ENCODE results near the gene SOCS3.
A peak's percentile ranks its signal among the peaks of the same experiment; 100 is the strongest.

SOCS3 gene

DNA sequence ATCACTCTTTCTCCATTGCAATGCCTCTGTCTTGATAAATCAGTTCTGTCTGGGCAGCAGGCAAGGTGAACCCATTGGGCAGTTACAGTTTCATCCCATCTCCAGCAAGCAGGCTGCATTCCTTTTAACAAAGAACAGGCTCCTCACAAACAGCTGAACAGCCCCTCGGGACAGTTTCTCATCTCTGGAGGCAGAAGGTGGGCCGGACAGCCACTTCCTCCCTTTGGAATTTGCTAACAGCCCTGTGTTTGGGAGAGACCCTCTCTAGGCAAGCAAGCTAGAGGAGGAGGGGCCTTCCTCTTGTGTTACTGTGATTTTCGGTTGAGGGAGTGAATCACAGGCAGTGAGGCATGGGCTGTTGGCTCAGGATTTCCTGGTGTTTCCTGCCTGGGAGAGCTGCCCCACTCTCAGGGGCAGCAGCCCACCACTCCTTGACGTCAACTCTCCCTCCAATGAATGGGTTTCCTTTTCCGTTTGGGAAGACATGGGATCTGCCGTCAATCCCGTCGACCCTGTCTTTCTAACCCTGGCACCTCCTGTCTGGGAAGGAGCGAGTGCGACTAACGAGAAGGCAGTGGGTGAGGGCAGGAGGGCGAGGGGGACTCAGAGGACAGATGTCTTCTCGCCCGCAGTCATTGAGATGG, 14.9 kb upstream of the SOCS3 start:
- Histone ChIP-seq H3K27me3 (ENCODE audit: insufficient read depth, low read length) (no peaks in the 10 kb centered on the region), H3K9ac (ENCODE audit: low read depth, low read length) (peak overlapping the region; percentile 83), H3K9me3 (ENCODE audit: insufficient read depth, low read depth, low read length) (no peaks in the 10 kb centered on the region), H3K4me1 (ENCODE audit: insufficient read depth, low read length) (peaks cover 41% of the 10 kb centered on the region), H3K4me3 (ENCODE audit: low read length) (peak overlapping the region; percentile 42; the same call in 1 of the 2 replicates), H3K27ac (ENCODE audit: low read length) (peak overlapping the region; percentile 98), H3K36me3 (ENCODE audit: insufficient read depth, low read depth, low read length) (no peaks in the 10 kb centered on the region)

DNA sequence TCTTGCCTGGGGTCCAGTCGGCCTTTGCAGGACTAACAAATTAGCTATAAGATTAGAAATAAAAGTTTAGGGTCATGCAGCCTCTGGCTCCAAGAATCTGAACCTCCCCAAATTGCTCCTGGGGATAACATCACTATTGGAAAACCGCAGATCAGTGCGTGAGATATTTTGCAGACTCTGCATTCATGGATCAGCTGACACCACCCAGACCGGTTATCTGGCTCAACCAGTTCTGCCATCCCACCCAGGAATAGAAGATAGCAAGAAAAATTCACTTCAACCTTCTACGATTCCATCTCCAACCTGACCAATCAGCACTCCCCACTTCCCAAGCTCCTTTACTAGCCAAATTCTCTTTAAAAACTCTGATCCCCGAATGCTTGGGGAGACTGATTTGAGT, 14.3 kb upstream of the SOCS3 start:
- H3K9ac ChIP-seq (ENCODE audit: low read depth, low read length), result peak overlapping the region; percentile 83; the same call in 1 of the 2 replicates

DNA sequence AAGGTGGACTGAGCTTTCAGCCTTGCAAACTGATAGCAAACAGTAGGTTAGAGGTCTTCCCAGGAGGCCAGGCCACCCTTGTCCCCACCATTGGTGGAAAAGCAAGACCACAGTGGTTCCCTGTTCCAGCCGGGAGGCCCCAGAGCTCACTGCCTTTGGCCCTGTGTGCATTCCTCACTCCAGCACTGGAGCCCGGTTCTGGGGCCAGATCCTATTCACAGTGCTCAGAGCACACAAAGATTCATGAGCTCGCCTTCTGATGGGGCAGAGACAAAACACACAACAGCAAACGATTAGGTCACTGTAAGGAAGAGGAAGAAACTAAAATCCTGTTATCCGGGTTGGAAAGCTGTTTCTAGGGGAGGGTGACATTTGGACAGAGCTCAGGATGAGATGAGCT, 13.0 kb upstream of the SOCS3 start:
- no peaks in the 10 kb centered on the region for H3K36me3 ChIP-seq (ENCODE audit: insufficient read depth, low read depth, low read length)
- no peak overlapping the region for H3K27ac ChIP-seq (ENCODE audit: low read length)
- H3K27me3 ChIP-seq (ENCODE audit: insufficient read depth, low read length), result no peaks in the 10 kb centered on the region
- no peaks in the 10 kb centered on the region for H3K9me3 ChIP-seq (ENCODE audit: insufficient read depth, low read depth, low read length)
- peaks cover 47% of the 10 kb centered on the region for H3K4me1 ChIP-seq (ENCODE audit: insufficient read depth, low read length)
- H3K9ac ChIP-seq (ENCODE audit: low read depth, low read length), result peak overlapping the region; percentile 7; the same call in 1 of the 2 replicates
- no peak overlapping the region for H3K4me3 ChIP-seq (ENCODE audit: low read length)

More for the DNA sequence above, 14.3 kb upstream of the SOCS3 start:
- H3K27ac ChIP-seq (ENCODE audit: low read length), result peak overlapping the region; percentile 98
- no peaks in the 10 kb centered on the region for H3K36me3 ChIP-seq (ENCODE audit: insufficient read depth, low read depth, low read length)
- no peaks in the 10 kb centered on the region for H3K9me3 ChIP-seq (ENCODE audit: insufficient read depth, low read depth, low read length)
- no peaks in the 10 kb centered on the region for H3K27me3 ChIP-seq (ENCODE audit: insufficient read depth, low read length)
- peaks cover 46% of the 10 kb centered on the region for H3K4me1 ChIP-seq (ENCODE audit: insufficient read depth, low read length)
- H3K4me3 ChIP-seq (ENCODE audit: low read length), result no peak overlapping the region

DNA sequence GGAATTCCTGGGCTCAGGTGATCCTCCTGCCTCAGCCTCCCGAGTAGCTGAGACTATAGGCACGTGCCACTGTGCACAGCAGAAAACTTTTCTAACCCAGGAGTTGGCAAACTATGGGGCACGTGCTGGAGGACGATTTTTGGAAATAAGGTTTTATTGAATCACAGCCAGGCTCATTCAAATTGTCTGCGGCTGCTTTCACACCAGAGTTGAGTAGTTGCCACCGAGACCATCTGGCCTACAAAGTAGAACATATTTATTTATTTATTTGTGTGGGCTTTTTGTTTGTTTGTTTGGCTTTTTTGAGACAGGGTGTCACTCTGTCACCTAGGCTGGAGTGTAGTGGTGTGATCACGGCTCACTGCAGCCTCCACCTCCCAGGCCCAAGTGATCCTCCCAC, 11.2 kb upstream of the SOCS3 start:
- no peaks in the 10 kb centered on the region for H3K9me3 ChIP-seq (ENCODE audit: insufficient read depth, low read depth, low read length)
- H3K9ac ChIP-seq (ENCODE audit: low read depth, low read length), result no peak overlapping the region; the same call in 1 of the 2 replicates
- H3K4me1 ChIP-seq (ENCODE audit: insufficient read depth, low read length), result peaks cover 61% of the 10 kb centered on the region
- H3K36me3 ChIP-seq (ENCODE audit: insufficient read depth, low read depth, low read length), result no peaks in the 10 kb centered on the region
- no peaks in the 10 kb centered on the region for H3K27me3 ChIP-seq (ENCODE audit: insufficient read depth, low read length)
- H3K4me3 ChIP-seq (ENCODE audit: low read length), result no peak overlapping the region
- H3K27ac ChIP-seq (ENCODE audit: low read length), result peak overlapping the region; percentile 36

DNA sequence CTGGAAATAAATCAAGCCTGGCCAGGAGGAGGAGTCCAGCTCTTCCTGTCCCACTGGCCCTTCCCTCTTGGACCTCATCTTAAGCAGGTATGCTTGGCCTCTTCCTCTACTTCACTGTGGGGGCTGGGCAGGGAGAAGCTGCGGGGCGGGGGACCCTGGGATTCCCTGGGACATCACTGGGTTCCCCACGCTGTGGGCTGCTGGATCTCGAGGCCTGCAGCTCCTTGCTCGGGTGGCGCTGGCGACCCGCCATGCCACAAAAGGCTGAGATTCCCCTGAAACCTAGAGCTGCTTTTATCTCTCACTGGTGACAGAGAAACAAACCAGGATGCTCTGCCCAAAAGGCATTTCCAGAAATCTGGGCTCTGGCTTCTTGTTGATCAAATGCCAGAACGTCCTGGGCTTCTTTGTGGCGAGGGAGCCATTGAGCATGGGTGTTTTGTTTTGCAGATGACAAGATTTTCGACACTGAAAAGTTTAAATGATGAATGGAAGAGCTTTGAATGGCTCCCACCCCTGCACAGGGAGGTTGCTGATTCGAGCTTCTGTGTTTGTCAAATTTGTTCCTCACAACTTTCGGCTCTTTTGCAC, 10.0 kb upstream of the SOCS3 start:
- peaks cover 58% of the 10 kb centered on the region for H3K4me1 ChIP-seq (ENCODE audit: insufficient read depth, low read length)
- peak overlapping the region; percentile 72; the same call in 1 of the 2 replicates for H3K9ac ChIP-seq (ENCODE audit: low read depth, low read length)

DNA sequence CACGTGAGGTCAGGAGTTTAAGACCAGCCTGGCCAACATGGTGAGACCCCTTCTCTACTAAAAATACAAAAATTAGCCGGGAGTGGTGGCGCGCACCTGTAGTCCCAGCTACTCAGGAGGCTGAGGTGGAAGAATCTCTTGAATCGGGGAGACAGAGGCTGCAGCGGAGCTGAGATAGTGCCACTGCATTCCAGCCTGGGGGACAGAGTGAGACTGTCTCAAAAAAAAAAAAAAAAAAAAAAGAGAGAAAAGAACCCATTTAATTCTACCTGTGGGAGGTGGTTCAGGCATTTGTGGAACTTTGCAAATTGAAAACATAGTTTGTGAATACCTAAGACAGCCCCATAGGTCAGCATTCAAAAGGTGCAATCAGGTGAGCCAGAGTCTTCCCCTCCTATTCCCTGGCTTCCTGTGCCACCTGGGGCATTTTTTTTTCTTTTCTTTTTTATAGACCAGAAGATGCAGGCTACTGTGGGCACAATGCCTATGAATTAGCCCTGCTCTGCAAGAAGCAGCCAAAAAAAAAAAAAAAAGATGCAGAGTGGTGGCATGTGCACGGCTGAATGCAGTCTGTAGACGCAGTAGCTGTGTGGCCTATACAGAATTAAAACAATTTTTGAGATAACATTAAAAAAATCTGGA, 9.1 kb upstream of the SOCS3 start:
- peak overlapping the region; percentile 23; the same call in 1 of the 2 replicates for H3K4me3 ChIP-seq (ENCODE audit: low read length)
- H3K9ac ChIP-seq (ENCODE audit: low read depth, low read length), result peak overlapping the region; percentile 72; the same call in 1 of the 2 replicates
- peaks cover 60% of the 10 kb centered on the region; the same call in 1 of the 2 replicates for H3K4me1 ChIP-seq (ENCODE audit: insufficient read depth, low read length)
- no peaks in the 10 kb centered on the region for H3K27me3 ChIP-seq (ENCODE audit: insufficient read depth, low read length)
- H3K36me3 ChIP-seq (ENCODE audit: insufficient read depth, low read depth, low read length), result no peaks in the 10 kb centered on the region
- H3K27ac ChIP-seq (ENCODE audit: low read length), result peak overlapping the region; percentile 93
- H3K9me3 ChIP-seq (ENCODE audit: insufficient read depth, low read depth, low read length), result no peaks in the 10 kb centered on the region

More for the DNA sequence above, 10.0 kb upstream of the SOCS3 start:
- peak overlapping the region; percentile 23; the same call in 1 of the 2 replicates for H3K4me3 ChIP-seq (ENCODE audit: low read length)
- H3K27me3 ChIP-seq (ENCODE audit: insufficient read depth, low read length), result no peaks in the 10 kb centered on the region
- H3K36me3 ChIP-seq (ENCODE audit: insufficient read depth, low read depth, low read length), result no peaks in the 10 kb centered on the region
- H3K27ac ChIP-seq (ENCODE audit: low read length), result peak overlapping the region; percentile 93
- no peaks in the 10 kb centered on the region for H3K9me3 ChIP-seq (ENCODE audit: insufficient read depth, low read depth, low read length)

DNA sequence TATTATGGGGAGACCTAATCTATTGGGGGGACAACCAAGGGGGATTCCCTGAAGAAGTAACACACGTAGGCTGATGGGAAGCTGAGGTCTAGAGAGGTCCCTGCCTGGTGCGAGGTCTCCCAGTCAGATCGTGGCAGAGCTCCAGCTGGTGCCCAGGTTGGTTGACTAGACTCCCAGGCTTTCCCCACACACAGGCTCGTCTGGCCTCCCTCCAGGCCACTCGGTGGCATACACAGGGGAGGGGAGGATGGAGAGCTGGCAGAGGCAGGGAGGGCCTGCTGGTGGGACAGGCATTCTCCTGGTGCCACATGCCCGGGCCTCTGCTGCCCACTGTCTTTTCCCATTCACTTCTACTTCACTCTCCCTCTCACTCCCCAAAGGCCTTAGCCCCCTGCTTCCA, 8.5 kb upstream of the SOCS3 start:
- Histone ChIP-seq H3K36me3 (ENCODE audit: insufficient read depth, low read depth, low read length) (no peaks in the 10 kb centered on the region), H3K27ac (ENCODE audit: low read length) (peak overlapping the region; percentile 2), H3K9me3 (ENCODE audit: insufficient read depth, low read depth, low read length) (no peaks in the 10 kb centered on the region), H3K4me1 (ENCODE audit: insufficient read depth, low read length) (peaks cover 58% of the 10 kb centered on the region; the same call in 1 of the 2 replicates), H3K9ac (ENCODE audit: low read depth, low read length) (no peak overlapping the region), H3K27me3 (ENCODE audit: insufficient read depth, low read length) (no peaks in the 10 kb centered on the region), H3K4me3 (ENCODE audit: low read length) (no peak overlapping the region)

DNA sequence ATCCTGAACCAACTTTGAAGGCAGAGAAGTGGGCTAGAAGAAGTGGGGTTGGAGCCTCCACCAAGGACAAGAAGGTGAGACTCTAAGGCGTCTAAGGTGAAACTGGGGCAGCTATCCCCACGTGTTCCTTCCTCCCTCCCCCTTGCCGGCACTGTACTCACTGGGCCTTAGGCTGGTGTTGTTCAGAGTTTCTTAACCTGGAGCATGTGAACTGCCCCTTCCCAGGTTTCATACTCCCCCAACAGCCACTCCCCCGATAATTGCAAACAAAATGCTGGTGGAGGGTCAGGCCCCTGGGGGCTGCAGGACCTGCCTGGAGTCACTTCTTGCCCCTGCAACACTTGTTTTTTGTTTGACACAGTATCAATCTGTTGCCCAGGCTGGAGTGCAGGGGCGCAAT, 7.3 kb upstream of the SOCS3 start:
- no peak overlapping the region for H3K27ac ChIP-seq (ENCODE audit: low read length)
- no peak overlapping the region for H3K4me3 ChIP-seq (ENCODE audit: low read length)
- H3K9ac ChIP-seq (ENCODE audit: low read depth, low read length), result peak overlapping the region; percentile 40; the same call in 1 of the 2 replicates
- no peaks in the 10 kb centered on the region for H3K36me3 ChIP-seq (ENCODE audit: insufficient read depth, low read depth, low read length)
- H3K9me3 ChIP-seq (ENCODE audit: insufficient read depth, low read depth, low read length), result no peaks in the 10 kb centered on the region
- H3K4me1 ChIP-seq (ENCODE audit: insufficient read depth, low read length), result peaks cover 56% of the 10 kb centered on the region; the same call in 1 of the 2 replicates
- H3K27me3 ChIP-seq (ENCODE audit: insufficient read depth, low read length), result no peaks in the 10 kb centered on the region

DNA sequence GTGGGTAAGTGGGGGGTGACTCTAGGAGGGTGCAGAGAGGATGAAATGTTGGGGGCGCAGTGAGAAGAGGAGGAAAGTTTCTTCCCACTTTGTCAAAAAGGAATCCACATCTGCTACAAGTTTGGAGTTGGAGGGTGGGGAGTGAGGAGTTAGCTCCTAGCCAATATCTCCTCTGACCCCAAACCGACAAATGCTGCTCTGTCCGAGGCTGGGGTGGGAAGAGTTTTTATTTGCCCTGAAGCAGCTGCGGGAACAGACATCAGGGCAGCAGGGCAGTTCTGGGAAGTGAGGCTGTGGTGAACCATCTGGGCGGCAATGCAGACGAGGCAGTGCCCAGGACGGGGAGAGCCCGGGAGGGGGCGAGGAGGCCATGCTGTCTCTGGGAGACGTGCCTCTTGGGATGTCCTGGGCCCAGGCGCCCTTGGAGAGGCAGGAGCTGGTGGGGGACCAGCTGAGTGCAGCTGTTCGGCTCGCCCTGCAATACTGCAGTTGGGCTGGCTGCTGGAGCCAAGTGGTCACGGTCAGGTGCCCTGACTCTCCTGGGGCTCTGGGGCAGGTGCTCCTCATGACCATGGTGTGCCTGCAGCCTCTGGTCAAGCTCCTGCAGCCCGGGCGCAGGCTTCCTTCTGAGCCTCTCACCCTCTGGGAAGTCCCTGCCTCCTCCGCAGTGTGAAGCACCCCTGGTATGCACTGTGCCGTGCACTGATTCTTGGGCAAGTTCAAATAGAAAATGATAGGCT, 6.4 kb upstream of the SOCS3 start:
- Histone ChIP-seq H3K36me3 (ENCODE audit: insufficient read depth, low read depth, low read length) (no peaks in the 10 kb centered on the region), H3K9ac (ENCODE audit: low read depth, low read length) (peak overlapping the region; percentile 68; the same call in 1 of the 2 replicates), H3K27me3 (ENCODE audit: insufficient read depth, low read length) (no peaks in the 10 kb centered on the region), H3K4me1 (ENCODE audit: insufficient read depth, low read length) (peaks cover 59% of the 10 kb centered on the region), H3K9me3 (ENCODE audit: insufficient read depth, low read depth, low read length) (no peaks in the 10 kb centered on the region), H3K27ac (ENCODE audit: low read length) (peak overlapping the region; percentile 80), H3K4me3 (ENCODE audit: low read length) (peak overlapping the region; percentile 40; the same call in 1 of the 2 replicates)

DNA sequence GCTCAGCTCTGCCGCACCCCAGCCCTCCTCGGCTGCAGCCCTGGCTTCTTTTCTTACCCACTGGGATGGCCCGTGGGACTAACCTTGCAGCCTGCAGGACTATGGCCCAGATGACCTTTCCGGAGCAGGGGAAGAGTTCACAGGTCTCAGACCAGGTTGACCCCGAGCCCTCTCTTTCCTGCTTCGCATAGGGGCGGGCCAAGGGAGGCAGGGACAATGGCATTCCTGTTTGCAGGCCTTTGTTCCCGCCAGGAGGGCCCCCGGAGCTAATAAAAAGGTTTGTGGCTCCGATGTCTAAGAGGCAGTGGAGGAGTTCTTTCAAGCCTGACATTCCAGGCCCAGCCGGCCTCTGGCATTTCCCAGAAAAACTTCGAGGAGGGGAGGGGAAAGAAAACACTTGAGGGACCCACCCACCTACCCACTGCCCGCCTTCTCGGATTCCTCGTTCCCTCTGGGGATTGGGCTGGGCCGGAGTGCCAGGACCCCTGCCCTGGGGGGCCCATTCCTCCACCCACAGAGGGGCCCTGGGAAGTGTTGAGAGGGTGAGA, 5.8 kb upstream of the SOCS3 start:
- peaks cover 63% of the 10 kb centered on the region for H3K4me1 ChIP-seq (ENCODE audit: insufficient read depth, low read length)
- peak overlapping the region; percentile 80 for H3K27ac ChIP-seq (ENCODE audit: low read length)
- peak overlapping the region; percentile 69; the same call in 1 of the 2 replicates for H3K9ac ChIP-seq (ENCODE audit: low read depth, low read length)

More for the DNA sequence above, 5.8 kb upstream of the SOCS3 start:
- Histone ChIP-seq H3K27me3 (ENCODE audit: insufficient read depth, low read length) (no peaks in the 10 kb centered on the region), H3K36me3 (ENCODE audit: insufficient read depth, low read depth, low read length) (no peaks in the 10 kb centered on the region), H3K4me3 (ENCODE audit: low read length) (peak overlapping the region; percentile 40; the same call in 1 of the 2 replicates), H3K9me3 (ENCODE audit: insufficient read depth, low read depth, low read length) (no peaks in the 10 kb centered on the region)

Measured in iPS-20b (cell line).